ENCODE results near the gene U2AF1L4.

DNA sequence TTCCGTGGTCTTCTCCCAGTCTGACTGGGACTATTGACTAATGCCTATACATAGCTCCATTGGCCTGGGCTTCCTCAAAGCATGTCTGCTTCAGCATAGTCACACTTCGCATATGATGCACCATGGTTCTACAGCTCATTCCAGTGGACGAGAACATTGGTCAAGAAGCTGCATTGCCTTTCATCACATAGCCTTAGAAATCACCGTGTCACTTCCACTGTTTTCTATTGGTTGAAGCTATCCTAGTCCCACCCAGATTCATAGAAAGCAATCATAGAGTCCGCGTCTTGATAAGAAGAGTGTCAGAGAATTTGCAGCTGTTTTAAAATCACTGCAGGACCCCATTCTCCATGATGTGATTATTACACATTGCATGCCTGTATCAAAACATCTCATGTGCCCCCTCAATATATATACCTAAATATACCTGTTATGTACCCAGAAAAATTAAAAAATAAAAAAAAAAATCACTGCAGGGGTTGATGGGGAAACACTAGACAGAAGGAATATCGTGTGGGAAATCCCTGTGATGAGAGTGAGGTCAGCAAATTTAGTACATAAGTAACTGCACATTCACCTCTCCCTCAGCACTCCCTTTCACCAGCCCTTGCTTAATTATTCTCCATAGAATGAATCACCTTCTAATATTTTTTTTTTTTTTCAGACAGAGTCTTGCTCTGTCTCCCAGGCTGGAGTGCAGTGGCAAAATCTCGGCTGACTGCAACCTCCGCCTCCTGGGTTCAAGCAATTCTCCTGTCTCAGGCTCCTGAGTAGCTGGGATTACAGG, 28.0 kb upstream of the U2AF1L4 start:
- TF ChIP-seq, protein P1, sequence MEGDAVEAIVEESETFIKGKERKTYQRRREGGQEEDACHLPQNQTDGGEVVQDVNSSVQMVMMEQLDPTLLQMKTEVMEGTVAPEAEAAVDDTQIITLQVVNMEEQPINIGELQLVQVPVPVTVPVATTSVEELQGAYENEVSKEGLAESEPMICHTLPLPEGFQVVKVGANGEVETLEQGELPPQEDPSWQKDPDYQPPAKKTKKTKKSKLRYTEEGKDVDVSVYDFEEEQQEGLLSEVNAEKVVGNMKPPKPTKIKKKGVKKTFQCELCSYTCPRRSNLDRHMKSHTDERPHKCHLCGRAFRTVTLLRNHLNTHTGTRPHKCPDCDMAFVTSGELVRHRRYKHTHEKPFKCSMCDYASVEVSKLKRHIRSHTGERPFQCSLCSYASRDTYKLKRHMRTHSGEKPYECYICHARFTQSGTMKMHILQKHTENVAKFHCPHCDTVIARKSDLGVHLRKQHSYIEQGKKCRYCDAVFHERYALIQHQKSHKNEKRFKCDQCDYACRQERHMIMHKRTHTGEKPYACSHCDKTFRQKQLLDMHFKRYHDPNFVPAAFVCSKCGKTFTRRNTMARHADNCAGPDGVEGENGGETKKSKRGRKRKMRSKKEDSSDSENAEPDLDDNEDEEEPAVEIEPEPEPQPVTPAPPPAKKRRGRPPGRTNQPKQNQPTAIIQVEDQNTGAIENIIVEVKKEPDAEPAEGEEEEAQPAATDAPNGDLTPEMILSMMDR (conservative IDR thresholded peaks at IDR 0.05): no peak
- no peak for TF ChIP-seq EZH2 (IDR thresholded peaks at IDR 0.05; ENCODE audit: low read depth)
